Smooth muscle cell (in vitro differentiated cells): Measurements from ENCODE around the gene CLDN7. TPM values are rescaled to one million over a fixed set of nuclear protein-coding genes. Genes with fewer than 3 reads are reported as not detected.

Source experiments
- DNase-seq: peaks from one replicate; lab custom pipeline; 2025; ENCODE audit not compliant: unreplicated experiment; lab: John Stamatoyannopoulos, UW
- H2AFZ ChIP-seq: fragments of 200-600 bp; sonication (generic); 2 replicates; pipeline ENCODE4 v1.6.0; 2016; ENCODE audit warnings: antibody characterized with exemption, low read depth, mild to moderate bottlenecking
- H3F3A ChIP-seq: fragments of 200-600 bp; sonication (generic); 2 replicates; pipeline ENCODE4 v1.6.0; 2017; ENCODE audit warnings: antibody characterized with exemption, low read depth
- H3K27ac ChIP-seq: fragments of 200-600 bp; sonication (generic); 2 replicates; pipeline ENCODE4 v1.5.1; 2016; ENCODE audit warnings: low read depth, mild to moderate bottlenecking
- H3K27me3 ChIP-seq: fragments of 200-600 bp; sonication (generic); 2 replicates; pipeline ENCODE4 v1.6.1; 2016; ENCODE audit warnings: low read depth, mild to moderate bottlenecking
- H3K36me3 ChIP-seq: fragments of 200-600 bp; sonication (generic); 2 replicates; pipeline ENCODE4 v1.5.1; 2016; ENCODE audit warnings: low read depth
- H3K4me1 ChIP-seq: fragments of 200-600 bp; sonication (generic); 2 replicates; pipeline ENCODE4 v1.5.1; 2016; ENCODE audit warnings: low read depth
- H3K4me2 ChIP-seq: fragments of 200-600 bp; sonication (generic); 2 replicates; pipeline ENCODE4 v1.6.0; 2016; ENCODE audit warnings: mild to moderate bottlenecking
- H3K4me3 ChIP-seq: fragments of 200-600 bp; sonication (generic); 2 replicates; pipeline ENCODE4 v1.5.1; 2016; ENCODE audit warnings: mild to moderate bottlenecking
- H3K79me2 ChIP-seq: fragments of 200-600 bp; sonication (generic); 2 replicates; pipeline ENCODE4 v1.6.0; 2016; ENCODE audit warnings: low read depth, mild to moderate bottlenecking
- H3K9ac ChIP-seq: fragments of 200-600 bp; sonication (generic); 2 replicates; pipeline ENCODE4 v1.6.0; 2016; ENCODE audit warnings: low read depth
- H3K9me3 ChIP-seq: fragments of 200-600 bp; sonication (generic); replicated peaks from 2 replicates; pipeline ENCODE4 v1.5.1; 2016; ENCODE audit warnings: low read depth
- H4K20me1 ChIP-seq: fragments of 200-600 bp; sonication (generic); 2 replicates; pipeline ENCODE4 v1.6.0; 2016; ENCODE audit warnings: low read depth
- WGBS: methylation state at CpG from one replicate; pipeline ENCODE4 v1.1.7; 2016; ENCODE audit warnings: low lambda C conversion rate; 5-methylcytosine and 5-hydroxymethylcytosine counted together
- polyA plus RNA-seq: library from polyadenylated mRNA; unstranded; fragments of >200 nt; fragmentation: Nextera tagmentation; extraction: Ambion mirVana; gene quantifications from 2 replicates; pipeline ENCODE4 v1.2.1, GENCODE V29; 2016
- total RNA-seq: library from RNA; depleted of rRNA; stranded (reverse); fragments of >200 nt; gene quantifications from 2 replicates; pipeline ENCODE4 v1.2.3, GENCODE V29; 2014
- TF ChIP-seq, protein P1 (sequence below): fragments of 200-600 bp; sonication (generic); IDR thresholded peaks from 2 replicates; pipeline ENCODE4 v1.5.1; 2017; ENCODE audit warnings: borderline replicate concordance, mild to moderate bottlenecking, antibody characterized with exemption; ENCODE audit not compliant: insufficient read depth, poor library complexity, severe bottlenecking

Gene CLDN7
- total and polyA plus RNA-seq, 2 experiments from 2014 or later: 25.2 to 33.7 TPM

DNA sequence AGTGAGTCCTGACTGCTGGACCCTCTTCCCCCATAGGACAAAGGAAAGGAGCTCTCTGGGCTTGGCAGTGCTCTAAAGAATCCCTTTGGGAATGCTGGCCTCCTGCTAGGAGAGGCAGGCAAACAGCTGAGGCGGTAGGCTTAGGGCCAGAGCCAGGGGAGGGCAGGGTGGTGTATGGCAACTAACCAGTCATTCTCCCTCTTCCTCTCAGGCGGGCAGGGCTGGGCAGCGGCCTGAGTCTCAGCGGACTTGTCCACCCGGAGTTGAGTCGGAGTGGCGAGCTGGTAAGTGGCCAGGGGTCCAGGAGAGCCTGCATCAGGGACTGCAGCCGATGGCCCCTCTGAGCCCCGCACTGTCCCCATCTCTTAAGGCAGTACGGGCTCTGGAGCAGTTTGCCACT, 38.2 kb downstream of the CLDN7 start:
- Histone ChIP-seq H3K9me3 (no peaks in the 10 kb centered on the region), H4K20me1 (peaks cover 70% of the 10 kb centered on the region), H3K4me1 (peaks cover 10% of the 10 kb centered on the region), H3K27ac (no peak overlapping the region), H3K79me2 (peaks cover 5% of the 10 kb centered on the region), H2AFZ (no peak overlapping the region), H3K36me3 (no peaks in the 10 kb centered on the region), H3F3A (peaks cover 8% of the 10 kb centered on the region), H3K9ac (no peak overlapping the region), H3K4me2 (no peak overlapping the region), H3K27me3 (no peaks in the 10 kb centered on the region), H3K4me3 (no peak overlapping the region)
- no peak for DNase-seq
- WGBS: 96% methylated on average over 10 of the region's 10 CpGs
- TF ChIP-seq, protein P1, sequence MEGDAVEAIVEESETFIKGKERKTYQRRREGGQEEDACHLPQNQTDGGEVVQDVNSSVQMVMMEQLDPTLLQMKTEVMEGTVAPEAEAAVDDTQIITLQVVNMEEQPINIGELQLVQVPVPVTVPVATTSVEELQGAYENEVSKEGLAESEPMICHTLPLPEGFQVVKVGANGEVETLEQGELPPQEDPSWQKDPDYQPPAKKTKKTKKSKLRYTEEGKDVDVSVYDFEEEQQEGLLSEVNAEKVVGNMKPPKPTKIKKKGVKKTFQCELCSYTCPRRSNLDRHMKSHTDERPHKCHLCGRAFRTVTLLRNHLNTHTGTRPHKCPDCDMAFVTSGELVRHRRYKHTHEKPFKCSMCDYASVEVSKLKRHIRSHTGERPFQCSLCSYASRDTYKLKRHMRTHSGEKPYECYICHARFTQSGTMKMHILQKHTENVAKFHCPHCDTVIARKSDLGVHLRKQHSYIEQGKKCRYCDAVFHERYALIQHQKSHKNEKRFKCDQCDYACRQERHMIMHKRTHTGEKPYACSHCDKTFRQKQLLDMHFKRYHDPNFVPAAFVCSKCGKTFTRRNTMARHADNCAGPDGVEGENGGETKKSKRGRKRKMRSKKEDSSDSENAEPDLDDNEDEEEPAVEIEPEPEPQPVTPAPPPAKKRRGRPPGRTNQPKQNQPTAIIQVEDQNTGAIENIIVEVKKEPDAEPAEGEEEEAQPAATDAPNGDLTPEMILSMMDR: no peak

DNA sequence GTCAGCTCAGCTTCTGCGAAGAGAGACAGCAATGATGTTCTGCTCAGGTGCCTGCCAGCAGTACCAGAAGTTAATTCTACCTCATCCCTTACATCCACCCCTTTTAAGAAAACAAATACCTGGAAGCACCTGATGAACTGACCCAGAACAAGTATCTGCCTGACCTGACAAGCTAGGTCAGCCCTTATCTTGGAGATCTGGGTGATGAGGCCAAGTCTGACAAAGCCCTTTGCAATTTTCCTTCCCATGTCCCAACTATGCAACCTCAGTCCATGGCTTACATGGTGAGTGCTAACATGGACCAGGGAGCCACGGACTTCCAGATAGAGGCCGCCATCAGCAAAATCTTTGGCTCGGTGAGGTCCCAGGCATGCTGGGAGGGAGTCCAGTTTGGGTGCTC, 38.9 kb downstream of the CLDN7 start:
- H3K9ac ChIP-seq: no peak overlapping the region
- no peak overlapping the region for H3K27ac ChIP-seq
- no peak for DNase-seq
- H3K9me3 ChIP-seq: no peaks in the 10 kb centered on the region
- H3K27me3 ChIP-seq: no peaks in the 10 kb centered on the region
- H3F3A ChIP-seq: peaks cover 13% of the 10 kb centered on the region
- no peaks in the 10 kb centered on the region for H3K36me3 ChIP-seq
- peaks cover 18% of the 10 kb centered on the region for H3K4me1 ChIP-seq
- peaks cover 5% of the 10 kb centered on the region for H3K79me2 ChIP-seq
- H3K4me3 ChIP-seq: no peak overlapping the region
- TF ChIP-seq, protein P1: no peak
- H4K20me1 ChIP-seq: peaks cover 62% of the 10 kb centered on the region
- no peak overlapping the region for H3K4me2 ChIP-seq
- 90% methylated on average over 4 of the region's 4 CpGs for WGBS
- no peak overlapping the region for H2AFZ ChIP-seq

DNA sequence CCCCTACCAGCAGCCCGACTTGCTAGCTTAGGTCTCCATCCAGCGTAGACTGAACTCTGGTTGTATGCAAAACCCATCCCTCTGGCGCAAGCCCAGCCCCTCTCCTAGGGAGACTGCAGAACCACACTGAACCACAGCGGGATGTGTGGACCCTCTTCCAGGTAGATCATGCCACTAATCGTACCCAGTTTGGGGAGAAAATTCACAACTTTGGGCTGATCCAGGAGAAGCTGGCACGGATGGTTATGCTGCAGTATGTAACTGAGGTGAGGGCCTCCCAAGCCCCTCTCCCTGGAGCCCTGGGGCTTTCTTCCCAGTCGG, 39.3 kb downstream of the CLDN7 start:
- Histone ChIP-seq H3F3A (peaks cover 13% of the 10 kb centered on the region), H3K79me2 (peaks cover 5% of the 10 kb centered on the region), H3K4me2 (no peak overlapping the region), H3K4me3 (no peak overlapping the region), H4K20me1 (peaks cover 60% of the 10 kb centered on the region), H2AFZ (no peak overlapping the region), H3K9me3 (no peaks in the 10 kb centered on the region), H3K27me3 (no peaks in the 10 kb centered on the region), H3K27ac (no peak overlapping the region), H3K36me3 (no peaks in the 10 kb centered on the region), H3K9ac (no peak overlapping the region), H3K4me1 (peaks cover 22% of the 10 kb centered on the region)
- WGBS: 92% methylated on average over 7 of the region's 7 CpGs
- TF ChIP-seq, protein P1: no peak
- DNase-seq: no peak

DNA sequence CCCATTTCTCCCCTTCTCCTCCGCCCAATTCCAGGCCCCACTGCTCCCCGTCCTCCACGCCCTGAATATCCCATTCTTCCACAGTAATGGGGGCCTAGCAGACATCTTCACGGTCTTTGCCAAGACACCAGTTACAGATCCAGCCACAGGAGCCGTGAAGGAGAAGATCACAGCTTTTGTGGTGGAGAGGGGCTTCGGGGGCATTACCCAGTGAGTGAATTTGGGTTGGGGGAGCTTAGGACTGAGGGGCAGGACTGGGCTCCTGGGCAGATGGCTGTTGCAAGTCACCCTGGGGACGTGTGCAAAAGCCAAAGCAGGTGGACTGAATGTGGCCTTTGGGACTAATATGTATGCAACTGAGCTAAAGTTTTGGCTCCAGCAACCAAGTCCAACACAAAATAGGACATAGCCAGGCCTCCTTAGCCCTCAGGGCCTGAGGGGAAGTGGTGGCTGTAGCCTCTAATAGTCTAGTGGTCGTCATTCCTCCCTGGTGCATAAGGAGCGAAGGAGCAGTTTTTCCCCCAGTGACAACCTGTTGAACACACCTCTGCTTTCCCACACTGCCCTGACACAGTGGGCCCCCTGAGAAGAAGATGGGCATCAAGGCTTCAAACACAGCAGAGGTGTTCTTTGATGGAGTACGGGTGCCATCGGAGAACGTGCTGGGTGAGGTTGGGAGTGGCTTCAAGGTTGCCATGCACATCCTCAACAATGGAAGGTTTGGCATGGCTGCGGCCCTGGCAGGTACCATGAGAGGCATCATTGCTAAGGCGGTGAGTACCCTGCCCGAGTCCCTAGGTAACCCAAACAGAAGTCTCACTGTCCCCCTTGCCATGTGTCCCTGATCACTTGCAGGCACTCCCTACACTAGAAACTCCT, 39.9 kb downstream of the CLDN7 start:
- Histone ChIP-seq H3K4me1 (peaks cover 25% of the 10 kb centered on the region), H3K27ac (peak overlapping the region; percentile 19), H3K9me3 (no peaks in the 10 kb centered on the region), H4K20me1 (peaks cover 59% of the 10 kb centered on the region), H3F3A (peaks cover 13% of the 10 kb centered on the region), H3K27me3 (no peaks in the 10 kb centered on the region), H2AFZ (no peak overlapping the region), H3K4me2 (no peak overlapping the region), H3K36me3 (no peaks in the 10 kb centered on the region), H3K9ac (no peak overlapping the region), H3K79me2 (peaks cover 5% of the 10 kb centered on the region), H3K4me3 (no peak overlapping the region)
- TF ChIP-seq, protein P1: no peak
- no peak for DNase-seq
- WGBS: 93% methylated on average over 15 of the region's 15 CpGs
